B cell (primary cell): ENCODE measurements around the gene POMGNT1. TPM values are rescaled to one million over a fixed set of nuclear protein-coding genes. Genes with fewer than 3 reads are reported as not detected.

ENCODE experiments used
- ATAC-seq: fragments of 200-7000 bp; cut with Tn5 transposase; one replicate; pipeline ENCODE4 v1.10.0; 2021; ENCODE audit warnings: low read depth, mild to moderate bottlenecking, moderate number of reproducible peaks, moderate library complexity
- CTCF ChIA-PET: fragments of 350-600 bp; sonication (Branson Sonifier 250); formaldehyde crosslinking; loops from one replicate; lab custom pipeline; 2021; ENCODE audit warnings: antibody characterized with exemption, inconsistent platforms; lab: Charles Lee
- POLR2A ChIA-PET: fragments of 350-600 bp; sonication (Branson Sonifier 250); formaldehyde crosslinking; loops from one replicate; lab custom pipeline; 2021; ENCODE audit warnings: antibody characterized with exemption; lab: Charles Lee
- DNase-seq: peaks from one replicate; pipeline ENCODE4 v3.0.0; 2013
- H2AFZ ChIP-seq: 2 replicates; pipeline ENCODE4 v1.6.1; 2012; ENCODE audit warnings: mild to moderate bottlenecking, low read depth, low read length; ENCODE audit not compliant: insufficient read depth, poor library complexity, severe bottlenecking
- H3K27ac ChIP-seq, 2 donors: 1 replicate in 1 of 2; 2 replicates in 1 of 2; pipeline ENCODE4 v1.5.1; 2012 to 2013; ENCODE audit warnings: low read length in 2 of 2, mild to moderate bottlenecking in 2 of 2, moderate library complexity in 1 of 2
- H3K27me3 ChIP-seq, 4 experiments: fragments of 200-600 bp in 1 of 4; sonication (generic) in 1 of 4; replicated peaks in 1 of 4; 1 replicate in 2 of 4; 2 replicates in 2 of 4; pipeline versions ENCODE4 v1.6.1 to v1.7.0; 2013 to 2016; ENCODE audit warnings: low read length in 3 of 4, mild to moderate bottlenecking in 2 of 4, mixed read lengths in 1 of 4, moderate library complexity in 1 of 4; ENCODE audit not compliant: insufficient read depth in 4 of 4, control insufficient read depth in 3 of 4; ENCODE audit errors: control extremely low read depth in 1 of 4
- H3K36me3 ChIP-seq, 2 experiments: replicated peaks in 1 of 2; 1 replicate in 1 of 2; 2 replicates in 1 of 2; pipeline versions ENCODE4 v1.6.1 to v1.7.1; 2013; ENCODE audit warnings: low read length in 1 of 2; ENCODE audit not compliant: insufficient read depth in 2 of 2, control insufficient read depth in 1 of 2; ENCODE audit errors: control extremely low read depth in 1 of 2, extremely low read depth in 1 of 2
- H3K4me1 ChIP-seq, 2 donors: fragments of 200-600 bp in 1 of 2; sonication (generic) in 1 of 2; 1 replicate in 1 of 2; 2 replicates in 1 of 2; pipeline versions ENCODE4 v1.5.1 to v1.6.1; 2013 to 2017; ENCODE audit warnings: low read length in 2 of 2; ENCODE audit not compliant: control insufficient read depth in 2 of 2, insufficient read depth in 2 of 2
- H3K4me2 ChIP-seq: replicated peaks from 2 replicates; pipeline ENCODE3; 2012; ENCODE audit warnings: mild to moderate bottlenecking, low read depth, low read length; ENCODE audit not compliant: poor library complexity, severe bottlenecking
- H3K4me3 ChIP-seq, 5 experiments: fragments of 200-600 bp in 1 of 5; sonication (generic) in 1 of 5; 1 replicate in 3 of 5; 2 replicates in 2 of 5; pipeline versions ENCODE4 v1.5.1 to v1.7.0; 2011 to 2016; ENCODE audit warnings: low read length in 4 of 5, mild to moderate bottlenecking in 4 of 5, low read depth in 2 of 5, control low read depth in 1 of 5, moderate library complexity in 1 of 5; ENCODE audit not compliant: insufficient read depth in 1 of 5; ENCODE audit errors: control extremely low read depth in 1 of 5, extremely low read depth in 1 of 5
- H3K79me2 ChIP-seq: fragments of 200-600 bp; sonication (generic); one replicate; pipeline ENCODE4 v1.6.0; 2016; ENCODE audit warnings: low read length; ENCODE audit not compliant: control insufficient read depth, insufficient read depth
- H3K9ac ChIP-seq: fragments of 200-600 bp; sonication (generic); 2 replicates; pipeline ENCODE4 v1.6.1; 2017; ENCODE audit warnings: mild to moderate bottlenecking, low read length, moderate library complexity
- H3K9me3 ChIP-seq, 3 donors: one replicate each; pipeline versions ENCODE4 v1.6.1 to v1.7.1; 2013; ENCODE audit warnings: low read length in 2 of 3; ENCODE audit not compliant: control insufficient read depth in 2 of 3, insufficient read depth in 1 of 3; ENCODE audit errors: control extremely low read depth in 1 of 3
- H4K20me1 ChIP-seq: 2 replicates; pipeline ENCODE4 v1.6.0; 2012; ENCODE audit warnings: mild to moderate bottlenecking, low read length; ENCODE audit not compliant: insufficient read depth, control insufficient read depth, poor library complexity, severe bottlenecking
- H3K27ac Mint-ChIP-seq: one replicate; pipeline ENCODE4 v1.8.0; 2021; ENCODE audit warnings: mixed read lengths
- H3K27me3 Mint-ChIP-seq: one replicate; pipeline ENCODE4 v1.8.0; 2021; ENCODE audit warnings: mixed read lengths
- H3K4me1 Mint-ChIP-seq: one replicate; pipeline ENCODE4 v1.8.0; 2021; ENCODE audit warnings: mixed read lengths
- H3K4me3 Mint-ChIP-seq: one replicate; pipeline ENCODE4 v1.8.0; 2021; ENCODE audit warnings: mixed read lengths
- H3K9me3 Mint-ChIP-seq: one replicate; pipeline ENCODE4 v1.8.0; 2022; ENCODE audit warnings: mixed read lengths; ENCODE audit not compliant: insufficient read depth
- CTCF ChIP-seq: fragments of 200-600 bp; IDR thresholded peaks from one replicate; pipeline ENCODE4 v1.8.0; 2022; ENCODE audit warnings: antibody characterized with exemption, mild to moderate bottlenecking
- EZH2 ChIP-seq: IDR thresholded peaks from 2 replicates; pipeline ENCODE4 v1.6.1; 2012; ENCODE audit warnings: borderline replicate concordance, low read depth, mild to moderate bottlenecking, moderate library complexity, low read length; ENCODE audit not compliant: insufficient read depth, poor library complexity, severe bottlenecking
- WGBS: methylation state at CpG from one replicate; pipeline ENCODE4 v1.1.5; 2013; ENCODE audit warnings: missing lambda C conversion rate; ENCODE audit not compliant: insufficient coverage; 5-methylcytosine and 5-hydroxymethylcytosine counted together
- intact Hi-C: fragments of 100-400 bp; cut with micrococcal nuclease; formaldehyde crosslinking; loops from one replicate; pipeline ENCODE4 v1.10.0; 2022
- polyA plus RNA-seq: library from polyadenylated mRNA; depleted of rRNA; stranded (reverse); fragments of >200 nt; gene quantifications from 2 replicates; pipeline ENCODE4 v1.2.3, GENCODE V29; 2012
- total RNA-seq, 2 donors: library from RNA; stranded (reverse); fragments of 120-200 nt in 1 of 2; gene quantifications; 1 replicate in 1 of 2; 2 replicates in 1 of 2; pipeline versions ENCODE4 v1.2.3 to v1.2.4, GENCODE V29; 2013 to 2022

Gene POMGNT1
- total and polyA plus RNA-seq, 2 donors (not counting 1 experiment from before 2014, with no cell fraction given) = 32.6 to 51.0 TPM

DNA sequence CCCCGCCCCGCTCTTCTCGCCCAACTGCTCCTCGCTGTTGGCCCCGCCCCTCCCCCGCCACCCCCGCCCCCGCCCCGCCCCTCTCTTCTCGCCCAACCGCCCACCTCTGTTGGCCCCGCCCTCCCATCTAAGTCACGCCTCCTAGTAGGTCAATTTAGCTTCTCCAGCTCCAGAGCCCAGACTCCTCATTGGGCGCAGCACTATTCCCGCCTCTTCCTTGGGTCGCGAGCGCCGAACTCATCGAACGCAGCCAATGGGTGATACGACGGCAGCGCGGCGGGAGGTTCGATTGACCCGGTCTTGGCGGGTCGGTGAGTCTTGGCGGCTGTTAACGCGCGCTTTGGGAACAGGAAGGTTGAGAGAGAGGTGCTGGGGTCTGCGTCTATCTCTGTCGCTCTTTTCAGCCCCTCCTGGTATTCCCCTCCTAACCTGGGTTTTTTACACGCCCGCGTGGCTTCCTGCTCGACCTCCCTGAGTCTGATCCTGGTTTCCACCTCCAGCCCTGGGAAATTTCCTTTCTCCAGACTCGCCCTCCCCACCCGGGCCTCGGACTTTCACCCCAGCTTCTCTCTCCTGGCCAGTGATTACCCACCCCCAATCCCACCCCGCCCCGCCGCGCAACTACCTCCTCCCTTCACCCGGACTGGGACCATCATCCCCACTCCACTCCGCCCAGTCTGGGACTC is 49.3 kb upstream of the POMGNT1 start, which contains the start of gene RAD54L:
RAD54L (plus strand) TSS at position 328 of the 686 bp plus-strand sequence. CDS start 643 bp downstream, outside the sequence.
- no peaks in the 10 kb centered on the region for H3K9me3 ChIP-seq
- H3K4me2 ChIP-seq = peak within 1 kb of the TSS; percentile 93
- H3K36me3 ChIP-seq = no peaks in the 10 kb centered on the region
- ATAC-seq = peak; percentile 95
- intact Hi-C loops = loop anchor here (1.0 to 5.0 kb wide), 6 partner anchors 49 to 470 kb away; partner anchors contain the start of genes EFCAB14, LRRC41, NSUN4 and PIK3R3
- Mint-ChIP-seq H3K4me1 (peaks cover 16% of the 10 kb centered on the region), H3K9me3 (no peaks in the 10 kb centered on the region), H3K27me3 (no peaks in the 10 kb centered on the region), H3K27ac (peak within 1 kb of the TSS; percentile 89), H3K4me3 (peak within 1 kb of the TSS; percentile 98)
- H3K9ac ChIP-seq = peak within 1 kb of the TSS; percentile 79
- peaks cover 12 to 17% of the 10 kb centered on the region in 2 donors for H3K4me1 ChIP-seq
- DNase-seq = peak; percentile 97
- H3K27me3 ChIP-seq = no peaks in the 10 kb centered on the region
- no peak for TF ChIP-seq EZH2
- H2AFZ ChIP-seq = peak within 1 kb of the TSS; percentile 94
- H3K4me3 ChIP-seq = peak within 1 kb of the TSS; percentile 70 to 77 (median 76)
- H4K20me1 ChIP-seq = no peaks in the 10 kb centered on the region
- ChIA-PET CTCF (interaction anchor here (1.2 to 5.5 kb wide), 3 partner anchors 24 to 101 kb away, joined by 6 to 77 read pairs (median 7); partner anchors contain the start of gene LRRC41), POLR2A (interaction anchor here (0.6 to 1.6 kb wide), 2 partner anchors 56 to 1573 kb away, joined by 4 to 17 read pairs; partner anchors contain the start of genes ARMH1, LRRC41, TMEM53 and UQCRH)
- H3K79me2 ChIP-seq = no peaks in the 10 kb centered on the region
- peak within 1 kb of the TSS; percentile 39 to 63 for H3K27ac ChIP-seq
- WGBS = under 1% methylated on average over 24 of the region's 49 CpGs

- no peak for TF ChIP-seq EZH2
- TF ChIP-seq CTCF = no peak
- Histone ChIP-seq H3K4me2 (peak overlapping the region; percentile 93), H3K4me3 (peak overlapping the region; percentile 70 to 77 (median 76)), H3K79me2 (no peaks in the 10 kb centered on the region), H3K9ac (peak overlapping the region; percentile 79), H3K27ac (peak overlapping the region; percentile 39 to 63), H3K9me3 (no peaks in the 10 kb centered on the region), H3K27me3 (no peaks in the 10 kb centered on the region), H4K20me1 (no peaks in the 10 kb centered on the region), H3K36me3 (no peaks in the 10 kb centered on the region), H3K4me1 (peaks cover 12 to 17% of the 10 kb centered on the region in 2 donors), H2AFZ (peak overlapping the region; percentile 94)
- POLR2A ChIA-PET = interaction anchor here (0.6 to 1.6 kb wide), 3 partner anchors 57 to 1572 kb away, joined by 4 to 17 read pairs (median 6); partner anchors contain the start of genes ARMH1, LRRC41, TMEM53 and UQCRH
- Mint-ChIP-seq H3K9me3 (no peaks in the 10 kb centered on the region), H3K27ac (peak overlapping the region; percentile 77), H3K4me3 (peak overlapping the region; percentile 98), H3K4me1 (peaks cover 16% of the 10 kb centered on the region), H3K27me3 (no peaks in the 10 kb centered on the region)
- intact Hi-C loops = loop anchor here (1.0 to 5.0 kb wide), 6 partner anchors 48 to 471 kb away; partner anchors contain the start of genes EFCAB14, LRRC41, NSUN4 and PIK3R3
- WGBS = under 1% methylated on average over 28 of the region's 35 CpGs
- CTCF ChIA-PET = interaction anchor here (1.2 to 5.5 kb wide), 3 partner anchors 23 to 102 kb away, joined by 6 to 77 read pairs (median 7); partner anchors contain the start of gene LRRC41
- DNase-seq (no peak), ATAC-seq (peak; percentile 6)
These were observed 48.6 kb upstream of the POMGNT1 start for GRCh38 chr1:46246548-46247435.
